HG03066 (cell line): ENCODE data around the gene LRR1.
"Not testable (repeated sequence)": the region's sequence is repeated elsewhere in the genome, so short reads cannot be mapped to it uniquely, and the experiment has no call there.

Experiments used
- ATAC-seq: cut with Tn5 transposase; IDR thresholded peaks from one replicate; pipeline ENCODE4 v1.9.1; 2021; ENCODE audit warnings: low read depth; ENCODE audit not compliant: unreplicated experiment

The LRR1 gene

GRCh38 chr14:49585803-49586672 lies 12.7 kb upstream of the LRR1 start, which contains the start of gene RPS29:
Gene RPS29, minus strand, starts transcription at chr14:49586380. Its CDS starts 34 bp downstream, at chr14:49586346.
- peak; percentile 88 for ATAC-seq

DNA sequence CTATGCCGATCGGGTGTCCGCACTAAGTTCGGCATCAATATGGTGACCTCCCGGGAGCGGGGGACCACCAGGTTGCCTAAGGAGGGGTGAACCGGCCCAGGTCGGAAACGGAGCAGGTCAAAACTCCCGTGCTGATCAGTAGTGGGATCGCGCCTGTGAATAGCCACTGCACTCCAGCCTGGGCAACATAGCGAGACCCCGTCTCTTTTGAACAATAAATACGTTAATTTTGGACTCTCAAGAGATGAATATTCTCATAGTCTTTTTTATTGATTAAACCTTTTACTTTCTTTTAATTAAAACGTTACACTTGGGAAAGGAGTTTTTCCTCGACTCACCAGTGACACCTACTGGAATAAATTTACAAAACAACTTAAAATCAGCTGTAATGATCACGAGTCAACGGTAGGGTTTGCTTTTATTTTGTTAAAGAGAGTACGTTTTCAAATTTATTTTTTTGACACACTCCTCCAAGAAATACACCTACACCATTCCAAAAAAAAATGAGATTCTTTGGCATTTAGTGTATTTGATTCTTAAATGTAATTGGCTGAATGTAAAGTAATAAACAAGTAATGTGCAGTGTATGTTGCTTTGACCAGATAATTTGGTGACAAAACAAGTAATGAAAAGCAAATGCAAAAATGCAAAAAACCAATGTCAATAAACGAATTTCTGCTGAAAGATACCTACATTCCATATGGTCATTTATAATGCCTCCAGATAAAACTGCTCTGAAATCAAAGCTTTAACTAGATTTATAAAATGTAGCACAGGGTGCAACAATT lies 11.9 kb upstream of the LRR1 start:
- ATAC-seq = peak; percentile 36

DNA sequence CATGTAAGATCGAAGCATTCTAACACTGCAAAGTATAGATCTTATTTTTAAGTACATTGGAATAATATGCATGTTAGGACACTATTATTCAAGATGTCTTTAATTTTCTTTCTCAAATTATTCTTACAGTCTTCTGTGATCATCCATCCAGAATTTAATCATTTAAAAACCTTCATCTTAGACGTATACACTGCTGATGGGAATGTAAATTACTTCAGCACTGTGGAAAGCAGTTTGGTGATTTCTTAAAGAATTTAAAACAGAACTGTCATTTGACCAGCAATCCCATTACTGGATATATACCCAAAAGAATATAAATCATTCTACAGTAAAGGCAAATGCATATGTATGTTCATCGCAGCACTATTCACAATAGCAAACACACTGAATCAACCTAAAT lies 9.4 kb upstream of the LRR1 start:
- ATAC-seq = no peak

GRCh38 chr14:49593016-49593415 lies 5.7 kb upstream of the LRR1 start:
- no peak for ATAC-seq

DNA sequence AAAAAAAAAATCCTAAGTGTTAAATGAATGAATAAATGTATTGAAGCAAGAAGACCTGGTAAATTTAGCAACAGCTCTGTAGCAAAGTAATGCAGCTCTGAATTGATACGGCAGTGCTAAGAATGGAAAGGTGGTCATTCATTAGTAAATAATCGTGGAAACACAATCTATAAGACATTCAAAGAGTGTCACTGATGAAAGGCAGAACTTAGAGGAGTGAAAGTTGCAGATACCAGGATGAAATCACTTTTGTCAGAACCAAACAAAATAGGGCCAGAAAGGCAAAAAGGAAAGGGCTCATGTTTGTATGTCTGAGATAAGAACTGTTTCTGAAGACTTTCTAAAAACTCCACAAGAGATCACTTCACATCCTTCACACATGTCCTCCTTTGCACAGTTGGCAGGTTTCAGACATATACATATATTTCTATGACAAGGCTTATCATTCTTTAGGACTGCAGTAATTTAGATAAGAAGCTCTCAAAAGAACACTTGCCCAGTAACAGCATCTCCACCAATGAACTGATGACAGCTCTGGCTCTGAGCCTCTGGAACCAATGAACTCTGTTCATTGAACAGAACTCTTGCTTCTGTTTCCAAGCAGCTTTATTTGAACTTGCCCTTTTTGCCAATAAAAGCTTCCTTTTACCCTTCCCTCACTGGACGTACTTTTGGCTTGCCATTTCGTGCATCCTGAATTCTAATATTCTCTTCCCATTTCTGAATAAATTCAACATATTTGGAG lies 4.2 kb upstream of the LRR1 start:
- no peak for ATAC-seq

GRCh38 chr14:49598189-49598484 lies 603 bp upstream of the LRR1 start:
- ATAC-seq = peak; percentile 1

DNA sequence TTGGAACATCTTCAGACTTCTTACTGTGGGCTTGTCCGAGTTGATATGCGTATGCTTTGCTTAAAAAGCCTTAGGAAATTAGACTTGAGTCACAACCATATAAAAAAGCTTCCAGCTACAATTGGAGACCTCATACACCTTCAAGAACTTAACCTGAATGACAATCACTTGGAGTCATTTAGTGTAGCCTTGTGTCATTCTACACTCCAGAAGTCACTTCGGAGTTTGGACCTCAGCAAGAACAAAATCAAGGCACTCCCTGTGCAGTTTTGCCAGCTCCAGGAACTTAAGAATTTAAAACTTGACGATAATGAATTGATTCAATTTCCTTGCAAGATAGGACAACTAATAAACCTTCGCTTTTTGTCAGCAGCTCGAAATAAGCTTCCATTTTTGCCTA lies 8.8 kb downstream of the LRR1 start:
- ATAC-seq = no peak

DNA sequence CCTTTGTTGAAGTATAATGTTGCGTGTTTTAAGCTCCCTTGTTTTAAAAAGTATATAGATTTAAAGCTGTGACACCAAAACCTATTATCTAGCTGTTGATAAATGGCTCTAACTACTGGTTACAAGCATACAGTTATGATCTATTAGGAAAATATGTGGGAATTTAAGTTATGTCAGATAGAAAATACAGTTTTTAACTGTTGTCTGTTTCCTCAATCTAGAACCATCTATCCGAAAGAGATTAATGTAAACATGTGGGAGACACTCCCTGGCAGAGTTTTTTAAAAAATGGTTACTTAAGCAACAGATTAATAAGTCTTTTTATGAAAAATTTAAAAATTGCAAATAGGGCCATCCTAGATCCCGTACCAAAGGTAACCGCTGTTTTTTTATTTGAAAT lies 13.5 kb downstream of the LRR1 start:
- ATAC-seq = no peak

DNA sequence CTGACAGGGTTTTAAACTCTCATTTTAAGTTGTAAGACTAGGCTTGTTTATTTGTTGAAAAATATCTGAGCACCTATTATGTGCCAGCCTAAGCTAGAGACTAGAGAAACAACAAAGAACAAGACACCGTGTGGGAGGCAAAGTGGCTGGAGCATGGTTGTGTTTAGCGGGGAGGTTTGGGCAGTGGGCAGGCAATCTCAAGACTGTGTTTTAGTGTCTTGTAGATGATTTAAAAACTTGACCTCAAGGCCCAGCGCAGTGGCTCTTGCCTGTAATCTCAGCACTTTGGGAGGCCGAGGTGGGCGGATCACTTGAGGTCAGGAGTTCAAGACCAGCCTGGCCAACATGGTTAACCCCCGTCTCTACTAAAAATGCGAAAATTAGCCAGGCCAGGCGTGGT lies 13.9 kb downstream of the LRR1 start:
- no peak for ATAC-seq

DNA sequence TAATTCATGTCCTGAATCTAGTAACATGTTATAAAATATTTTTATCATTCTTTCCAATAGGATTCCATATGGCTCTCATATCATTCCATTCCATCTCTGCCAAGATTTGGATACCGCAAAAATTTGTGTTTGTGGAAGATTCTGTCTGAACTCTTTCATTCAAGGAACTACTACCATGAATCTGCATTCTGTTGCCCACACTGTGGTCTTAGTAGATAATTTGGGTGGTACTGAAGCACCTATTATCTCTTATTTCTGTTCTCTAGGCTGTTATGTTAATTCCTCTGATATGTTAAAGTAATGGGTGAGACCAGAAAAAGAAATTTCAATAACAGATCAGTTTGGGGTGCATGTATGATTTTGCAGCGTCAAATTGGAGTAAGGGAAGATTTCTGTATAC lies 15.5 kb downstream of the LRR1 start:
- no peak for ATAC-seq

DNA sequence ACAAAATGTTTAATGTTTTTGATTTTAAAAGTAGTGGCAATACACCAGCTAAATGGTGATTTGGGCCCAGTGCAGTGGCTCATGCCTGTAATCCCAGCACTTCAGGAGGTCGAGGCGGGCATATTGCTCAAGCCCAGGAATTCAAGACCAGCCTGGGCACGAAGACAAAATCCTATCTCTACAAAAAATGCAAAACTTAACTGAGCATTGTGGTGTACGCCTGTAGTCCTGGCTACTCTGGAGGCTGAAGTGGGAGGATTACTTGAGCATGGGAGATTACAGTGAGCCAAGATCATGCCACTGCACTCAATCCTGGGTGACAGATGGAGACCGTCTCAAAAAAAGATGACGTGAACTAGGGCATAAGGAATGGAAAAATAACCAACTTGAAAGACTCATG lies 17.0 kb downstream of the LRR1 start:
- no peak for ATAC-seq

GRCh38 chr14:49617852-49618519 lies 19.2 kb downstream of the LRR1 start:
- ATAC-seq = no peak

DNA sequence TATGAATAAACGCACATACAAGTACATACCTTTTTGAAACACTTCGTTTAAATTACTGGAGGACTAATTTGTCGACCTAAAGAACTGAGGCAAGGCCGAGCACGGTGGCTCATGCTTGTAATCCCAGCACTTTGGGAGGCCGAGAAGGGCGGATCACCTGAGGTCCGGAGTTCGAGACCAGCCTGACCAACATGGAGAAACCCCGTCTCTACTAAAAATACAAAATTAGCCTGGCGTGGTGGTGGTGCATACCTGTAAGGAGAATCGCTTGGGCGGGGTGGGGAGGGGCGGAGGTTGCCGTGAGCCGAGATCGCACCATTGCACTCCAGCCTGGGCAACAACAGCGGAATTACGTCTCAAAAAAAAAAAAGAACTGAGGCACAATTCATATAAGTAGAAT lies 20.5 kb downstream of the LRR1 start:
- not testable (repeated sequence) for ATAC-seq

DNA sequence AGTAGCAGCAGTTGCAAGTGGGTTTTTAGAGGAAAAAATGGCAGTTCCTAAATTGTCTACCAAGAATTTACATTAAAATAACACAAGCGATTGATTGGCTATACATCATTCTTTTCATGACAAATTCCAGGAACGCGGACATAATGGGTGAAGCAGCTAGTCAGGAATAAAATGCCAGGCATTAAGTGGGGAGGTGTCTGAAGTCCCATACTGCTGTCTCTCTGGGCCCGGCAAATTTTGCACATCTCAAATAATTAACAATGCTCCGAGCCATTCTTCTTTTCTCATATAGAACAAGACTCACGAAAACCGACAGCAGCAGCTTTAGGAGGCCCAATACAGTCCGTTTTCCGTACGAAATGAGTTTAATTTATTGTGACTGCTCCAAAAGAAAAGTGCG lies 21.0 kb downstream of the LRR1 start:
- no peak for ATAC-seq

DNA sequence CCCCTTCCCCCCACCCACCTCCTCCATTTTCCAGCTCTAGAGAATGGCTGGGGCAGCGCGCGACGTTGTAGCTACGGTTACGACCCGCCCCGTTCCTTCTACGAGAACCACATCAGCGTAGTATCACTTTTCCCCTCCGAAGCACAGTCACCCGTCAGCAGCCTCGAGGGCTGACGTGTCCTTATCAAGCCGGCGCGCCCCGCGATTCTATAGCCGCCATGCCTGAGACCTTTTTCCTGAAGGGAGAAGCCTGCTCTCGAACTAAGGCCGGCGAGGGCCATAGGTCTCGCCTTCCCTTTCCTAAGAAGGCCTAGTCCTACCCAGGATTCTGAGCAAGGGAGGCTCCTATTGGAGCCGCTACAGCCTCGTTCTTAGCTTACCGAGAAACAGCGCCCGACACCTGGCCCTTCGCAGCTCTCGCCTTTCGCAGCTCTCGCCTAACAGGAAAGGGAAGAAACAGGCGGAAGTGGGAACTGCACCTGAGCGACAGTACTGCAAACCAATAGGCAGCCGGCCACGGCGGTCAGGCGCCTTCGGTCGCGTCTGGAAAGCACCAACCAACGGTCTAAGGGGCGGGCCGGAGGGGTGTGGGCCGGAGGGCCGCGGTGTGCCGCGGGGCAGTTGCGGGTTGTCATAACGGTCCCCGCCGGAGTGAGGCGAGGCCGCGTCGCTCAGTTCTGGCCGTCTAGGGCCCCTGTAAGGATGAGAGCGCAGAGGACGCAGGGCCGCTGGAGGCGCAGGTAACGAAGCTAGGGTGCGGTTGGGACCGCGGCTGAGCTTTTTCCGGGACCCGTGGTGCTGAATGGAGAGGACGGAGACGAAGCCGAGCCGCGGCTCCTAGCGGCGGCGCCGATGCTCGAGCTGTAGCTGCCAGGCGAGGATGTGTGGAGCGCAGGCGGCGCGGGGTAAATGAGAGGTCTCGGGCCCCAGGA lies 21.7 kb downstream of the LRR1 start, which contains the start of the genes MGAT2 and RPL36AL:
TSS of gene MGAT2 (plus strand) at position 618 of the 932 bp plus-strand sequence. CDS start 470 bp downstream, outside the sequence.
TSS of gene RPL36AL (minus strand) at position 445 of the 932 bp plus-strand sequence. CDS start 1,522 bp downstream, outside the sequence.
- ATAC-seq = peak; percentile 95

GRCh38 chr14:49621114-49621881 lies 22.6 kb downstream of the LRR1 start:
- ATAC-seq = peak; percentile 33

DNA sequence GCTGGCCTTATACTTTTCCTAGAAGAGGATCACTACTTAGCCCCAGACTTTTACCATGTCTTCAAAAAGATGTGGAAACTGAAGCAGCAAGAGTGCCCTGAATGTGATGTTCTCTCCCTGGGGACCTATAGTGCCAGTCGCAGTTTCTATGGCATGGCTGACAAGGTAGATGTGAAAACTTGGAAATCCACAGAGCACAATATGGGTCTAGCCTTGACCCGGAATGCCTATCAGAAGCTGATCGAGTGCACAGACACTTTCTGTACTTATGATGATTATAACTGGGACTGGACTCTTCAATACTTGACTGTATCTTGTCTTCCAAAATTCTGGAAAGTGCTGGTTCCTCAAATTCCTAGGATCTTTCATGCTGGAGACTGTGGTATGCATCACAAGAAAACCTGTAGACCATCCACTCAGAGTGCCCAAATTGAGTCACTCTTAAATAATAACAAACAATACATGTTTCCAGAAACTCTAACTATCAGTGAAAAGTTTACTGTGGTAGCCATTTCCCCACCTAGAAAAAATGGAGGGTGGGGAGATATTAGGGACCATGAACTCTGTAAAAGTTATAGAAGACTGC lies 23.4 kb downstream of the LRR1 start:
- ATAC-seq = no peak

DNA sequence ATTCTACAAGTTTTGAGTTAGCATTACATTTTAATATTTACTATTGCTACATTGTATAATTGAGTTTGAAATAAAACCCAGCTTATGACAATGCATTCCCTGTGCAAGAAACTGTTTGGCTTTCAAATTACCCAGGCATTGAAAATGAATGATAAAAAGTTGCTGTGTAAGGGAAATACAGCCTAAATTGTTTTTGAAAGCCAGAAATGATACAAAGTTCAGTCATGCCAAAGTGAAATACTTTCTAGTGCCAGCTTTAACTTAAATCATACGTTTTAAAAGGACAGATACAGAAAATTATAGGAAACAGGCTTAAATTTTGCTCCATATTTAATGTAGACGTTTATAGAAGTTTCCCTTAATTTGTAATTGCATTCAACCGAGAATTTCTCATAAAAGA lies 24.6 kb downstream of the LRR1 start:
- no peak for ATAC-seq
